Sciatic nerve (tissue), 2 donors: ENCODE data around the gene CEPT1. TPM values are rescaled to one million over a fixed set of nuclear protein-coding genes. Genes with fewer than 3 reads are reported as not detected.

Experiments
- ATAC-seq: fragments of 200-7000 bp; cut with Tn5 transposase; one replicate; pipeline ENCODE4 v1.9.1; 2020; ENCODE audit warnings: mild to moderate bottlenecking, moderate library complexity
- DNase-seq: peaks from one replicate; pipeline ENCODE4 v3.0.0-alpha.2; 2020; ENCODE audit warnings: low spot score
- intact Hi-C: fragments of 100-400 bp; cut with DNase I; formaldehyde crosslinking; loops from one replicate; pipeline ENCODE4 v1.14.2; 2022
- total RNA-seq: library from RNA; stranded (reverse); fragmentation: NEBNext Ultra II Directional; extraction: Animal tissue kit (Norgen Biotek cat#: 25700); gene quantifications from one replicate; pipeline ENCODE4 v1.2.1, GENCODE V29; 2021
- donor health status: DM: no; HTN: no; CAD: no.
- donor health status: DM: no; HTN: no; CAD: no.

The CEPT1 gene
- total RNA-seq, 1 donor from 2014 or later: 44.8 TPM

DNA sequence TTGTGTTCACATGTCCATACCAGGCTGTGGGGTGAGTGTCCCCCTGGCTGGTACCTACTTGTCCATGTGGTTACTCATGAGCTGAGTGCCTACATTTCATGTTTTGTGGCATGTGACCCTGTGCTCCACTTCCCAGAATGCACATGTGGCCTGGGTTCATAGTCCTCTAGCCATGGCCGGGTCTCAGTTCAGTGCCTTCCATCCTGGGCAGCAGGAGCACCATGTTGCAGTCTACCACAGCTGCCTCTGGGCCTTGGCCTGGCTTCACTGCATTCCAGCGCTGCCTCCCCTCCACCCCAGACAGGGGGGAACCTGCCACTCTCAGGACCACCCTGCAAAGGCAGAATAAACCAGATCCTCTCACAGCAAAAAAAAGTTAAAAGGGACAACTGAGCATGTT lies 5.5 kb downstream of the CEPT1 start:
- intact Hi-C loops: no loop called here
- DNase-seq (no peak), ATAC-seq (no peak)

DNA sequence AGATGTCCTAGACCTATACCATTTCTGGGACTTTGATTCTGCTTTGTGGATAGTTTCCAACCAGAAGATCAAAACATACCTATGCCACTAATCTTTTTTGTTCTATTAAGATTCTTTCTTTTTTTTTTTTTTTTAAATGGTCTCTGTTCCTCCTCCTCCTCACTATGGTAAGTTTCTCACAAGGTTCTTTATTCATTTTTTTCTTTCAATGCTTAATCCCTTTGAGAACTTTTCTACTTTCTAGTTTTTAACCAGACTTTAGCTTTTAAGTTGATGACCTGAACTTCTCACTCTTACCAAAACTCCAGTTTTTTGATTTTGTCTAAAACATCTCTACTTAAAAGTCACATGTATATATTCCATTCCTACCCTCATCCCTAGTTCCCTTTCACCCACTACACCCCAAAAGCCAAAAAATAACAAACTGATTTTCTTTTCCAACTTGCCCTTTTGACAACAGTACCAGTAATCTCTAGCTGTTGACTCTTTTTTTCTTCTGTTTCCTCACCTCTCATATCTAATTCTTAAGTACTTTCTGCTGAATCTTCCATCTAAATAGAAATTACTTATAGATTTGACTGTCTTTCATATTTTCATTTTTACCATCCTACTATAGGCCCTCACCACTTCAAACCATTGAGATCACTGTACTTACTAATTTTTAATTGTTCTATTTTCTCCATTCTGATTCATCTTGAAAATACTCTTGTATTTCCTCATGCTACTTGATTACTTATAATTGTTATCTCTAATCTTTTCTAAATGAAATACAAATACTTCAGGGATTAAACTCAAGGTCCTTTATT lies 6.1 kb downstream of the CEPT1 start:
- no peak for DNase-seq
- intact Hi-C loops: no loop called here
- no peak for ATAC-seq

DNA sequence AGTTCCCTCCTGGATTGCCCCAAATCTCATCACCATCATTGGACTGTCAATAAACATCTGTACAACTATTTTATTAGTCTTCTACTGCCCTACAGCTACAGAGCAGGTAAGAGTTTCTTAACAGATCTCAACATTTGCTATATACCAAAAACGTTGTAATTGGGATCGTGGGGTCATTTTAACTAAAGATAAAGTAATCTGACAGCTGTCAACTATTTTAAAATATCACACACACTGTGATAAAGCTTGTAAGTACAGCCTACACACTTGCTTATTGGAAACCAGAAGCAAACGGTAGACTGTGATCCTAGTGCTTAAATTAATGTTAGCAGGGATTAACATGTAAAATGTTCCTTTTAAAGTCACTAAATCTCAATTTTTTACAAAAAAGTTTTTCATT lies 7.9 kb downstream of the CEPT1 start:
- intact Hi-C loops: no loop called here
- no peak for DNase-seq
- no peak for ATAC-seq

DNA sequence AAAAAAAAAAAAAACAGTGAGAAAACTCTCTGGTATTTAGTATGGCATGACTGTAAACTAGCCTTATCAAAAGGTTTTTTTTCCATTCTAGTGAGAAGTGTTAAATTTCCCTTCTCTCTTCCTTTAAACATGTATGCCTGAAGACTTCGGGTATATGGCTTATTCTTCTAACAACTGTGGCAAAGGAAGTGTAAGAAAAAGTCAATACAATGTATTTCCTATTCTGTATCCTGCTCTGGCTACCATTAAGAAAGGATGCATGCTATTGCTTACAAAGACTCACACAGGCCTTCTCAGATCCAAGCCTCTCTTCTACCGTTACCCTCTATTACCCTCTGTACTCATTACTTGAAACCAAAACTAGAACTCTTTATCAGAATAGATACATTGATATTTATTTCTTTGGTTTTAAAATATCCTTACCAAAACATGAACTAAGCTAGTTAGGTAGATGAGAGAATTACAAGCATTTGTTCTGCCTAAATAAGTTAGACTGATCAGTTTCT lies 8.4 kb downstream of the CEPT1 start:
- ATAC-seq (no peak), DNase-seq (no peak)
- intact Hi-C loops: no loop called here

DNA sequence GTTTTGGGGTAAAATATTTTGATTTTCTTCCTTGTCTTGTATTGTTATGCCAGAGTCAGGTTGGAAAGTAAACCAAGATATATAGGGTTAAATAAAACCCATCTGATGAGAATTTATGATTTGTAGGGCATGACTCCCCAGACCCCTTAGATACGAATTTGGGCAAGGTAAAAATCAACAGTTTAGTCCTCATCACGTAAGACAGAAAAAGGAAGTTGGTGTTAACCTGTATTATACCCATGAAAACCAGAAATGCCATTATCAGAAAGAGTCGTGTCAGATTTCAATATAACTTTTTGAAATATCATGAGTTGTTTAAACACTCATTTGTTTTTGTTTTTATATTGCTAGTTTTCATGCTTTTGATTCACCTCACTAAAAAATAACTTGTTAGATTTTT lies 11.8 kb downstream of the CEPT1 start:
- no peak for ATAC-seq
- intact Hi-C loops: no loop called here
- DNase-seq: no peak

DNA sequence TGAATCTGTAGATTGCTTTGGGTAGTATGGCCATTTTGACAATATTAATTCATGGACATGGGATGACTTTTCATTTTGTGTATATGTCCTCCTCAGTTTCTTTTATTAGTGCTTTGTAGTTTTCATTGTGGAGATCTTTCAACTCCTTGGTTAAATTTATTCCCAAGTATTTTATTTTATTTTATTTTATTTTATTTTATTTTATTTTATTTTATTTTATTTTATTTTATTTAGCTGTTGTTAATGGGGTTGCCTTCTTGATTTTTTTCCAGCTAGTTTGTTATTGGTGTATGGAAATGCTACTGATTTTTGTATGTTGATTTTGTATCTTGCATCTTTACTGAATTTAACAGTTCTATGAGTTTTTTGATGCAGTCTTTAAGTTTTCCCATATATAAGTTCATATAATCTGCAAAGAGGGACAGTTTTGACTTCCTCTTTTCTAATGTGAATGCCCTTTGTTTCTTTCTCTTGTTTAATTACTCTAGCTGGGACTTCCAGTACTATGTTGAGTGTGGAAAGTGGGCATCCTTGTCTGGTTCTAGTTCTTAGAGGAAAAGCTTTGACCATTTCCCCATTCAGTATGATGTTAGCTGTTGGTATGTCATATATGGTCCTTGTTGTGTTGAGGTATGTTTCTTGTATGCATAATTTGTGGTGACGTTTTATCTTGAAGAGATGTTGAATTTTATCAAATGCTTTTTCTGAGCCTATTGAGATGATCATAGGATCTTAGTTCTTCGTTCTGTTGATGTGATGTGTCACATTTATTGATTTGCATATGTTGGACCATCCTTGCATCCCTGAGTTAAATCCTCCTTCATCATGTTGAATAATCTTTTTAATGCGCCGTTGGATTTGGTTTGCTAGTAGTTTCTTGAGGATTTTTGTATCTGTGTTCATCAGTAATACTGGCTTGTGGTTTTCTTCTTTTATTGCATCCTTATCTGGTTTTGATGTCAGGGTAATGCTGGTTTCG lies 14.3 kb downstream of the CEPT1 start:
- DNase-seq: no peak
- ATAC-seq: no peak
- intact Hi-C loops: no loop called here

DNA sequence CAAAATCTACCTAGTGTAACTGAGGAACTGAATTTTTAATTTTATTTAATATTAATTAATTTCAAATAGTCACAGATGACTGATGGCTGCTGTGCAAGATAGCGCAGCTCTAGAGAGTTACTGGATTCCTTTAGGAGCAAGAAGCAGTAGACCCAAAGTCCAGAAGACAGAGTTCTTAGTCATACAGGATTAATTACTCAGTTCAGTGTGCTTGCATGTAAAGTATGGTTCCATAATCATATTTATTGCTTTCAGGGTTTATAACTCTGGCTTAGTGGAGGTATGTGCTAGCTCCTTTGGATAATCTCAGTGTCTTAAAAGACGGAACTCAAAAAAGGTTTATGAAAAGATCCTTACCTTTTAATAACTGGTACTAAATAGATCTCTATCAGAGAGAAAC lies 17.4 kb downstream of the CEPT1 start:
- ATAC-seq (no peak), DNase-seq (no peak)
- intact Hi-C loops: no loop called here

DNA sequence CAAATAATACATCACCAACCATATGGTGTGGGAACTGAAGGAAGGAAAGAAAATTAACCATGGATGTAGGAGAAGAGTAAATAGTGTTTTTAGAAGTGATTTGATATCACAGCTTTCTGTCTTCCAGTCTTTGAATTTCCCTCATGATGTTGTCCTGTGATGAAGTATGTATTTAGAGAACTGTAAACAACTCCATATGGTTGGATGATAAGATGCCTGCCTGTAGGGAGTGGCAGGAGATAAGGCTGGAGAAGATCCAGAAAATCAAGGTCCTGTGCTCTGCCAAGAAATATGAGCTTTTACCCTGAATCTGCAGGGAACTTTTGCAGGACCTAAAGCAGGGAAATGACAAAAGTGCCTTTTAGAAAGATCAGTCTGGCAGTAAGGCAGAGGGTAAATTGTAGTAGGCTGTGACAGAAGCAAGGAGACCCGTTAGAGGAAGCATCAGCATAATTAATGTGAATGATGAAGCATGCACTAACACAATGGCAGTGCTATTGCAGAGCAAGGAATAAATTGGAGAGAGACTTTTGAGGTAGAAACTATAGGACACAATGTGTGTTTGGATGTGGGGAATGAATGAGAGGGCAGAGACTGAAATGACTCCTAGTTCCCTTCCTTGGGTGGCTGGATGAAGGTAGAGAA lies 21.9 kb downstream of the CEPT1 start:
- no peak for ATAC-seq
- DNase-seq: no peak
- intact Hi-C loops: no loop called here

DNA sequence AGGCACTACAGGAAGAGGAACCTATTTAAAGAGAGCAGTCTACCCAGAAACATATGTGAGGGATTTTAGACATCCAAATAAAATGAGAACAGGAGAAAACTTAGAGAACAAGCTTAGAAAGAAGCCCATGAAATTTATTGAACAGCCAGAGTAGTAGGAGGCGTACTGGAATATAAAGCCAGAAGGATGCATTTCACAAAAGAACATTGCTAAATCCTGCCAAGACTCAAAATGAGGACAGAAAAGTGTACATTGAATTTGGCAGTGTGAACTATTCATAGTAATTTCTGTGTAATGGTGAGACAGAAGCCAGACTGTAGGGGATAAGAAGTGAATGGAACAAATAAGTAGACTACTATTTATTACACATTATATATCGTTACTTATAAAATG lies 22.5 kb downstream of the CEPT1 start:
- intact Hi-C loops: no loop called here
- no peak for ATAC-seq
- no peak for DNase-seq

DNA sequence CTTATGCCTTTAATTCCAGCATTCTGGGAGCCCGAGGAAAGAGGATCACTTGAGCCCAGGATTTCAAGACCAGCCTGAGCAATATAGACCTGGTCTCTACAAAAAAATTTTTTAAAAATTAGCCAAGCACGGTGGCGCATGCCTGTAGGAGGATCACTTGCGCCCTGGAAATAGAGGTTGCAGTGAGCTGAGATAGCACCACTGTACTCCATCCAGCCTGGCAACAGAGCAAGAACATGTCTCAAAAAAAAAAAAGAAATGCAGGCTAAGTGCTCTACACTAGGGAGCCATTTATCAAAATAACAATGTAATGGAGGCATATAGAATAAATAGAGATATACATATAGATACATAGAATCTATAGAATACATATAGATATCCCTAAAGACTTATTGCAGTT lies 23.3 kb downstream of the CEPT1 start:
- DNase-seq: no peak
- no peak for ATAC-seq
- intact Hi-C loops: no loop called here

DNA sequence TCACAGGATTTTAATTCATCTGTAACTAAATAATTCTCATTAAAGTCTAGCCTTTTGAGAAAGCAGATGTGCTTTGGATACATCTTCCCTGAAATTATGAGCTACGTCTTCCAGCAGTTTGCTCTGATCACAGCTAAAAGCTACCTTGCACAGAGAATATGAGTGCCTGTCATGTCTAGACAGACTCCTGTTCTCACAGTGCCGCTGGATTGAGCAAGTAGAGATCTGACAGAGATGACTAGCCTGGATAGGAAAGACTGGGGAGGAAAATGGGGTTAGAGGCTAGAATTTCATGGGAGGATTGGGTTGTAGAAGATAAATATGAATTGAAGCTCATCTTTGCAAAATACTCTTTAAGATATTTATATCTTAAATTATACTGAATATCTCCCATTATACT lies 24.1 kb downstream of the CEPT1 start:
- ATAC-seq (no peak), DNase-seq (no peak)
- intact Hi-C loops: no loop called here

DNA sequence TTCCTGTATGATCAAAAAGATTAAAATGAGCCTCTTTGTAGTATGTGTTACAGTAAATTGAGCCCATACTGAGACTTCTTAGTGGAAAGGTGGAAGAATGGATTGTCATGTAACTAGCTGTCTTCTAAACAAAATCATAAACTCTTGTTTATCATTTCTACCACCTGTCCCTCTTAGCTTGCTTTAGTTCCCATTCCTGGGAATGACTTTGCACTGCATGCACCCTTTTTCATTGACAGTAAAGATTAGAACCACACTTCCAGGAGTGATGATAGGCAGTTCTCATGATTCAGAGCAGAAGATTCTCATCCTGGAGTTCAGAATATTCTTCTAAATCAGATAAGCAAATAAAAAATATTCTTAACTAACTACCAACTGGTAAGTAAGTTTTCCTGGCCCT lies 32.4 kb downstream of the CEPT1 start:
- intact Hi-C loops: no loop called here
- ATAC-seq (no peak), DNase-seq (no peak)

DNA sequence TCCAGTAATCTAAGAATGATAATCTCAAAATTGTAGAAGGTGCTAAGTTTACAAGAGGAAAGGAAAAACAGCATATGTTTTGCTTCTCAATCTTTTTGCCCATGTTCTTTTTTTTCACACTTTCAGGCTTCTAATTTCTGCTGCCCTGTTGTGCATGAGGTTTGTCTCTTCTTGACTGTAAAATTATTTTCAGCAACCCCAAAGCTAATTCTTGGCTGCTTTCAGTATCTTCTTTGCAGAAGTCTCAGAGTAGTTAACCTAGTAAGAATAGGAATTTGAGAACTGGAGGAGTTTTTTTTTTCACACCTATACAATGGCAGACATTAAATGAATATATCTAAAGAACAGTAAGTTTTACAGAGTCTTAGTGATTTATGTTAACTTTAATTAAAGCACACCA lies 34.0 kb downstream of the CEPT1 start:
- no peak for ATAC-seq
- DNase-seq: no peak
- intact Hi-C loops: no loop called here

DNA sequence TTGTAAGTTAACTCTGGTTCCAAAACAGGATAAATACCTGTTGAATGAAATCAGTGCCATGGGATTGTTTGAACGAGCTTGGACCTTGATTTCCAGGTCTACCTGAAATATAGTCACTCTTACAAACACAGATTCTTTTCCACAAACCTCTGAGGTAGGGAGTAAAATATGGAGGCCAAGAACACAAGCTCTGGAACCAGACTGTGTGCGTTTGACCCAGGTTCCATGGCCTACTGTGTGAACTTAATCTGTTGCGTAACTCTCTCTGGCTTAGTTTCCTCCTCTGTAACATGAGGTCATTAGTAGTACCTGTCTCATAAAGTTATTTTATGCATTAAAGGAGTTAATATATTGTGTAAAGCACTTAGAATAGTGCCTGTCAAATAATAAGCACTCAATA lies 35.3 kb downstream of the CEPT1 start:
- no peak for ATAC-seq
- DNase-seq: no peak
- intact Hi-C loops: no loop called here

DNA sequence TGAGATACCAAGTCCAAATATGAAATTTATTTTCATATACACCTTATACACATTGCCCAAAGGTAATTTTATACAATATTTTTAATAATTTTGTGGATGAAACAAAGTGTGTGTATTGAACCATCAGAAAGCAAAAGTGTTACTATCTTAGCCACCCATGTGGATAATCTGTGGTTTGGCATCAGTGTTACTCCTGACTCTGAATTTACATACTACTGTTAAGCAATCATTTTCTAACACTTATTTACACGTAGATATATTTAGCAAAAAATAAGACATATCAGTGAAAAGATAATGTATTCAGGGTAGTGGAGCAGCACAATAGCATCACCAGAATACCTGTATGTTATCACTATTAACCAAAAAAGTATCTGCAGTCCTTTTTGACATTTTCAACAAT lies 36.7 kb downstream of the CEPT1 start:
- DNase-seq: no peak
- ATAC-seq: no peak
- intact Hi-C loops: no loop called here

DNA sequence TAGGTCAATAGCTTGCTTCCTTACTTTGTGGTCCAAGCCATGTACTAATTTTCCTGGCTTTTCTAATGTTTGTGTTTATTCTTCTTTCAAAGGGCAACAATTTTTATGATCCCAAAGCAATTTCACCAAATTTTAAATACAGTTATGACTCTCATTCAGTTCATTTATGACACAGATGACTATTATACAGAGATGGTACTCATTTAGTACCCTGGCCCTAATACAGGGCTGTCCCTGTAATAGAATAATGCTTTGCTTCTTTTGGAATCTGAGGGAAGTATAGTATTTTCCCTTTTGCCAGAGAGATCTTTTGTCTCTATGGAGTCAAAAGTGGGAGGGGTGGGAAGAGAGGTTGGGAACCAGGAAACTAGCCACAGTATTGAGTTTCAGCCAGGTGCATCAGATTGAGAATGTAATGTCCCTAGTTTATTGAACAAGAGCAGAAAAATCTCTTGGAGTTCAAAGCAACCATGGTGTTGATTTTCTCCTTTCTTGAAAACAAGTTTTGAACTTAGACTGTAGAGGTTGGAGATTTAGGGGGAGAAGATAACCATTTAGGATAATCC lies 40.0 kb downstream of the CEPT1 start:
- no peak for DNase-seq
- intact Hi-C loops: no loop called here
- no peak for ATAC-seq

DNA sequence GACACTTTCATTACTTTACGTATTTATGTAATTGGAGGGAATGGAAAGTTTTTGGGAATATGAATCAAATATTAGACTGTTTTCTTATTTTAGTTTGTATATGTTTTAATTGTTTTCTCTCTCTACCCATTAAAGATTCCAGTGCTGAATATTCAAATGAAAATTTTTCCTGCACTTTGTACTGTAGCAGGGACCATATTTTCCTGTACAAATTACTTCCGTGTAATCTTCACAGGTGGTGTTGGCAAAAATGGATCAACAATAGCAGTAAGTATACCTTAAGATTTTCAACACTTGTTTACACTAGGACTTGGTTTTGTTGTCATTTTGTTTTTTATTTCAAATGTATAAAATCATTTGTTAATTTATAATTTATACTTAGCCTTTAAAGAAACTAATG lies 42.0 kb downstream of the CEPT1 start:
- no peak for ATAC-seq
- intact Hi-C loops: no loop called here
- no peak for DNase-seq

DNA sequence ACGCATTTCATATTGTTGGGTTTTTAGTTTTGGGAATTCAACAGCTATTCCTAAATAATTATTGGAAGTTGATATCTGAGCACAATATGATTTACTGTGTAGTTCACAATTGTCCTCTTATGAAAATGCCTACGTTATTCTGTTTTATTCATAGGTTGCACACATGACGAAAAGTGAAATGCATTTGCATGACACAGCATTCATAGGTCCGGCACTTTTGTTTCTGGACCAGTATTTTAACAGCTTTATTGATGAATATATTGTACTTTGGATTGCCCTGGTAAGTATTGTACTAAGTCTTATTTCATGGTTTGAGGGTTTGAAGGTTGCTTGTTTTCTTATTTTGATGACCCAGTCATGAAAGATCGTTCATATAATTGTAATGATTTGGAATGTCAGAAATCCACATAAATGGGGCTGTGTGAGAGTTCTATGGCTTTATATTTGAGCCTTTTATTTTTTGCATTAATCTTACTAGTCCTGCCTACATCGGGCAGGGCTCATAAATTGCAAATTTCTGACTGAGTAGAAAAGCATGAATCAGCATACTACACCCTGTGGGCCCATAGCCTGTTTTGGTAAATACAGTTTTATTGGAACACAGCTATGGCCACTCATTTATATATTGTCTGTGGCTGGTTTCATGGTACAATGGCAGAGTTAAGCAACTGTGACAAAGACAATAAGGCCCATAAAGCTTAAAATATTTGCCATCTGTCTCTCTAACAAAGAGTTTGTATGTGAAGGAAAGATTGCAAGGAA lies 43.5 kb downstream of the CEPT1 start:
- DNase-seq: no peak
- intact Hi-C loops: no loop called here
- no peak for ATAC-seq

DNA sequence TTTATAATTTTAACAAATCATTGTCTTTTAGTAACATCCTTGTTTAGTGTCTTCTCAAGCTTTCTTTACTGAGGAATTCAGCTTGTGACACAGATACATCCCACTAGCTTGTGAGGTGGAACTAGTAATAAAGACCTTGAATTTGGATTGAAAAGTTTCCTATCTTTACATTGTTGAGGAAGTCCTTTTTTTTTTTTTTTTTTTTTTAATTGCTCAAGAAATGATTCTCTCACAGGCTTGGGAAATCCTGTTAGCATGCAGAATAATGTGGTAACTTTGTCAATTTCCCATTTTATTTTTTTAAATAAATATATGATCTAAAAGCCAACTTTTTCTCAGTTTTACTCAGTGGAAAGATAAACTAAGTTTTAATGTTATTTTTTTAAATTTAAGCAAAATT lies 44.6 kb downstream of the CEPT1 start:
- DNase-seq (no peak), ATAC-seq (no peak)
- intact Hi-C loops: no loop called here
